KMS-11 (cell line): ENCODE measurements around the gene PTPRK.

Source experiments
- H2AFZ ChIP-seq: fragments of 200-600 bp; sonication (generic); 2 replicates; pipeline ENCODE4 v1.6.1; 2016; ENCODE audit warnings: antibody characterized with exemption, mixed run types, low read depth
- H3K27ac ChIP-seq: fragments of 200-600 bp; sonication (generic); 2 replicates; pipeline ENCODE4 v1.6.1; 2016; ENCODE audit warnings: mild to moderate bottlenecking, mixed run types
- H3K27me3 ChIP-seq: fragments of 200-600 bp; sonication (generic); 2 replicates; pipeline ENCODE4 v1.6.1; 2017; ENCODE audit warnings: mild to moderate bottlenecking, low read depth, mixed run types, moderate library complexity; ENCODE audit not compliant: insufficient read depth
- H3K36me3 ChIP-seq: fragments of 200-600 bp; sonication (generic); 2 replicates; pipeline ENCODE4 v1.6.1; 2017; ENCODE audit warnings: mild to moderate bottlenecking, mixed run types; ENCODE audit not compliant: insufficient read depth
- H3K4me1 ChIP-seq: fragments of 200-600 bp; sonication (generic); 2 replicates; pipeline ENCODE4 v1.6.1; 2016; ENCODE audit warnings: mild to moderate bottlenecking, low read depth, mixed run types; ENCODE audit not compliant: poor library complexity, severe bottlenecking
- H3K4me2 ChIP-seq: fragments of 200-600 bp; sonication (generic); 2 replicates; pipeline ENCODE4 v1.7.0; 2016; ENCODE audit warnings: mild to moderate bottlenecking, mixed run types
- H3K4me3 ChIP-seq: fragments of 200-600 bp; sonication (generic); IDR thresholded peaks from 2 replicates; pipeline ENCODE4 v1.6.1; 2017; ENCODE audit warnings: low read depth, low read length, mixed read lengths; ENCODE audit not compliant: insufficient read depth
- H3K79me2 ChIP-seq: fragments of 200-600 bp; sonication (generic); 2 replicates; pipeline ENCODE4 v1.6.1; 2016; ENCODE audit warnings: low read depth, mixed run types; ENCODE audit not compliant: insufficient read depth
- H3K9ac ChIP-seq: fragments of 200-600 bp; sonication (generic); 2 replicates; pipeline ENCODE4 v1.6.1; 2016; ENCODE audit warnings: mild to moderate bottlenecking, mixed run types
- H4K20me1 ChIP-seq: fragments of 200-600 bp; sonication (generic); 2 replicates; pipeline ENCODE4 v1.6.1; 2016; ENCODE audit warnings: mild to moderate bottlenecking, mixed run types; ENCODE audit not compliant: insufficient read depth
- CTCF ChIP-seq: fragments of 200-600 bp; sonication (generic); conservative IDR thresholded peaks from 2 replicates; pipeline ENCODE4 v1.6.1; 2017; ENCODE audit warnings: low read depth, mild to moderate bottlenecking, antibody characterized with exemption, low read length, moderate library complexity, mixed read lengths

PTPRK gene

GRCh38 chr6:128079021-128079420 is 441.4 kb downstream of the PTPRK start:
- H3K9ac ChIP-seq, result no peak overlapping the region
- H3K4me2 ChIP-seq, result peak overlapping the region; percentile 57; the same call in 1 of the 2 replicates
- no peak overlapping the region for H3K4me3 ChIP-seq
- no peak overlapping the region for H3K27ac ChIP-seq
- no peaks in the 10 kb centered on the region for H4K20me1 ChIP-seq
- no peaks in the 10 kb centered on the region for H3K36me3 ChIP-seq
- no peak for TF ChIP-seq CTCF
- no peaks in the 10 kb centered on the region for H3K27me3 ChIP-seq
- H3K79me2 ChIP-seq, result no peaks in the 10 kb centered on the region
- no peak overlapping the region for H2AFZ ChIP-seq
- H3K4me1 ChIP-seq, result peaks cover 37% of the 10 kb centered on the region

- Histone ChIP-seq H3K4me2 (peak overlapping the region; percentile 57), H3K36me3 (no peaks in the 10 kb centered on the region), H3K4me1 (peaks cover 37% of the 10 kb centered on the region), H3K27me3 (no peaks in the 10 kb centered on the region), H4K20me1 (no peaks in the 10 kb centered on the region), H2AFZ (no peak overlapping the region), H3K9ac (no peak overlapping the region), H3K27ac (peak overlapping the region; percentile 18; the same call in 1 of the 2 replicates), H3K4me3 (no peak overlapping the region), H3K79me2 (no peaks in the 10 kb centered on the region)
- TF ChIP-seq CTCF, result no peak
Measured at GRCh38 chr6:128078276-128078675, 442.1 kb downstream of the PTPRK start.

DNA sequence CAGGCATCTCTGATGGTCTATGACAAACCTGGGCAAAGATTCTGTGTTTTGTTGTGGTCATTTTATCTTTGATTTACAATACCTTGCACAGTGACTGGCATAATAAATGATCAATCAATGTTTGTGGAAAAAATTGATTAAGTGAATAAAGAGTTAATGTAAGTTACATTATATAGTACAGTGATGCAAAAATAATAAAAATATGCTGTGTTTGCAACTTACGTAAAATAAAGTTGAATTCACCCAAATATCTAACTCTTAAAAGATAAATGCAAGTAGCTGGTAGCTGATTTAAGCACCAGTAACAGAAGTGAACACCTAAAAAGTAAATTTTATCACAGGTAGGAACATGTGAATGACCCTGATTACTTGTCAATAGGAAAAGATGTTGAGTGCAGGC is 443.6 kb downstream of the PTPRK start:
- H3K9ac ChIP-seq, result no peak overlapping the region
- no peak for TF ChIP-seq CTCF
- no peak overlapping the region for H3K4me3 ChIP-seq
- H3K36me3 ChIP-seq, result no peaks in the 10 kb centered on the region
- no peaks in the 10 kb centered on the region for H3K27me3 ChIP-seq
- H4K20me1 ChIP-seq, result no peaks in the 10 kb centered on the region
- no peak overlapping the region for H3K27ac ChIP-seq
- H3K4me1 ChIP-seq, result peaks cover 43% of the 10 kb centered on the region
- H3K79me2 ChIP-seq, result no peaks in the 10 kb centered on the region
- H3K4me2 ChIP-seq, result peak overlapping the region; percentile 6; the same call in 1 of the 2 replicates
- no peak overlapping the region for H2AFZ ChIP-seq

- Histone ChIP-seq H3K4me3 (no peak overlapping the region), H3K27ac (no peak overlapping the region), H4K20me1 (no peaks in the 10 kb centered on the region), H3K36me3 (no peaks in the 10 kb centered on the region), H2AFZ (no peak overlapping the region), H3K27me3 (no peaks in the 10 kb centered on the region), H3K9ac (no peak overlapping the region), H3K4me1 (peaks cover 64% of the 10 kb centered on the region), H3K79me2 (no peaks in the 10 kb centered on the region), H3K4me2 (no peak overlapping the region)
- TF ChIP-seq CTCF, result no peak
Measured at GRCh38 chr6:128074567-128074966, 445.8 kb downstream of the PTPRK start.

GRCh38 chr6:128073389-128073788 is 447.0 kb downstream of the PTPRK start:
- no peak overlapping the region for H3K27ac ChIP-seq
- no peak overlapping the region for H2AFZ ChIP-seq
- H3K9ac ChIP-seq, result no peak overlapping the region
- no peak for TF ChIP-seq CTCF
- no peaks in the 10 kb centered on the region for H3K36me3 ChIP-seq
- H4K20me1 ChIP-seq, result no peaks in the 10 kb centered on the region
- H3K4me3 ChIP-seq, result no peak overlapping the region
- H3K27me3 ChIP-seq, result no peaks in the 10 kb centered on the region
- H3K4me1 ChIP-seq, result peaks cover 52% of the 10 kb centered on the region
- H3K4me2 ChIP-seq, result no peak overlapping the region
- no peaks in the 10 kb centered on the region for H3K79me2 ChIP-seq
